Measurements from ENCODE around the gene ABCA6. TPM values are rescaled to one million over a fixed set of nuclear protein-coding genes. Genes with fewer than 3 reads are reported as not detected.

ABCA6 gene
- total and polyA plus RNA-seq, 10 of the 15 experiments (the other 5 are each of a cell fraction or from before 2014, with no cell fraction given), result 6.8 to 36.9 (median 12.6) TPM

- intact Hi-C loops (cut with micrococcal nuclease; ENCODE audit: unreplicated experiment), result no loop called here
- DNase-seq (ENCODE audit: low read depth, low spot score) (no peak), FAIRE-seq (no peak), ATAC-seq (no peak)
- no peaks in the 10 kb centered on the region for H3K27me3 ChIP-seq (replicated peaks in 1 of 2; ENCODE audit: control insufficient read depth in 2 of 2, insufficient read depth in 2 of 2, low read length in 1 of 2)
- H3K4me1 ChIP-seq (ENCODE audit: control insufficient read depth, insufficient read depth, low read length), result no peaks in the 10 kb centered on the region
- BruUV-seq (replicated peaks), result no TSS peak
- H2AFZ ChIP-seq (ENCODE audit: control insufficient read depth, low read depth, low read length), result no peak overlapping the region
- H3K36me3 ChIP-seq (ENCODE audit: control insufficient read depth in 2 of 2, insufficient read depth in 2 of 2, low read length in 1 of 2), result peaks cover 0 to 3% of the 10 kb centered on the region in 2 experiments; a peak in 1 of 4 replicates
- H3K79me2 ChIP-seq (ENCODE audit: control insufficient read depth, insufficient read depth, low read length), result no peaks in the 10 kb centered on the region
- WGBS (ENCODE audit: insufficient coverage, insufficient replicate concordance, low lambda C conversion rate, missing lambda C conversion rate), result 87% methylated on average over 9 of the region's 9 CpGs
- no peak overlapping the region for H3K4me2 ChIP-seq (ENCODE audit: control insufficient read depth, insufficient read depth)
- SMC1A ChIA-PET (ENCODE audit: uncharacterized antibody, unreplicated experiment), result interaction anchor here (0.6 to 6.1 kb wide), 5 partner anchors 7 to 1825 kb away, joined by 3 to 37 read pairs (median 6); no protein-coding TSS in a partner anchor
- TF ChIP-seq BMI1 (IDR thresholded peaks at IDR 0.05; ENCODE audit: borderline replicate concordance) (no peak), MEF2B (IDR thresholded peaks at IDR 0.05; ENCODE audit: partially characterized antibody, poor library complexity, severe bottlenecking) (no peak), SRF (IDR thresholded peaks at IDR 0.05; ENCODE audit: low read depth in 2 of 2, low read length in 2 of 2) (no peak), ZZZ3 (IDR thresholded peaks at IDR 0.05; ENCODE audit: control insufficient read depth, insufficient read length, low read depth) (no peak), WRNIP1 (IDR thresholded peaks at IDR 0.05; ENCODE audit: borderline replicate concordance, low read depth, low read length) (no peak), RBBP5 (conservative IDR thresholded peaks at IDR 0.05) (no peak), RUNX3 (IDR thresholded peaks at IDR 0.05; ENCODE audit: low read length) (no peak), MEF2A (IDR thresholded peaks at IDR 0.05; ENCODE audit: insufficient read depth, low read depth, low read length) (no peak), MTA2 (IDR thresholded peaks at IDR 0.05; ENCODE audit: low read depth) (no peak), YY1 (IDR thresholded peaks at IDR 0.05; ENCODE audit: low read depth, low read length) (no peak), TAF1 (IDR thresholded peaks at IDR 0.05; ENCODE audit: borderline replicate concordance, low read depth, low read length) (no peak), SIX5 (IDR thresholded peaks at IDR 0.05; ENCODE audit: low read depth, low read length, severe bottlenecking) (no peak), ZNF384 (IDR thresholded peaks at IDR 0.05; ENCODE audit: borderline replicate concordance, low read depth, low read length) (no peak), ASH2L (IDR thresholded peaks at IDR 0.05; ENCODE audit: borderline replicate concordance, low read depth) (no peak), SMC3 (IDR thresholded peaks at IDR 0.05; ENCODE audit: borderline replicate concordance, low read length) (no peak), CBX5 (IDR thresholded peaks at IDR 0.05; ENCODE audit: low read depth) (no peak), BCLAF1 (IDR thresholded peaks at IDR 0.05) (no peak), GABPA (IDR thresholded peaks at IDR 0.05; ENCODE audit: low read depth) (no peak)
- TF ChIP-seq, protein P1, sequence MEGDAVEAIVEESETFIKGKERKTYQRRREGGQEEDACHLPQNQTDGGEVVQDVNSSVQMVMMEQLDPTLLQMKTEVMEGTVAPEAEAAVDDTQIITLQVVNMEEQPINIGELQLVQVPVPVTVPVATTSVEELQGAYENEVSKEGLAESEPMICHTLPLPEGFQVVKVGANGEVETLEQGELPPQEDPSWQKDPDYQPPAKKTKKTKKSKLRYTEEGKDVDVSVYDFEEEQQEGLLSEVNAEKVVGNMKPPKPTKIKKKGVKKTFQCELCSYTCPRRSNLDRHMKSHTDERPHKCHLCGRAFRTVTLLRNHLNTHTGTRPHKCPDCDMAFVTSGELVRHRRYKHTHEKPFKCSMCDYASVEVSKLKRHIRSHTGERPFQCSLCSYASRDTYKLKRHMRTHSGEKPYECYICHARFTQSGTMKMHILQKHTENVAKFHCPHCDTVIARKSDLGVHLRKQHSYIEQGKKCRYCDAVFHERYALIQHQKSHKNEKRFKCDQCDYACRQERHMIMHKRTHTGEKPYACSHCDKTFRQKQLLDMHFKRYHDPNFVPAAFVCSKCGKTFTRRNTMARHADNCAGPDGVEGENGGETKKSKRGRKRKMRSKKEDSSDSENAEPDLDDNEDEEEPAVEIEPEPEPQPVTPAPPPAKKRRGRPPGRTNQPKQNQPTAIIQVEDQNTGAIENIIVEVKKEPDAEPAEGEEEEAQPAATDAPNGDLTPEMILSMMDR (IDR thresholded peaks at IDR 0.05 in 2 of 3, conservative IDR thresholded peaks at IDR 0.05 in 1 of 3; ENCODE audit: control insufficient read depth in 2 of 3, extremely low read depth in 1 of 3, insufficient read depth in 1 of 3, low read depth in 3 of 3, low read length in 3 of 3), result no peak
- H3K27ac ChIP-seq (ENCODE audit: control insufficient read depth, insufficient read depth), result no peak overlapping the region
- POLR2A ChIA-PET, result interaction anchor here (1.4 kb wide), 1 partner anchor 9 kb away, joined by 3 read pairs; no protein-coding TSS in a partner anchor
- H4K20me1 ChIP-seq (ENCODE audit: control insufficient read depth, insufficient read depth), result no peaks in the 10 kb centered on the region
- CTCF ChIA-PET, result interaction anchor here (0.7 to 2.6 kb wide), 6 partner anchors 8 to 32 kb away, joined by 3 to 7 read pairs (median 4); no protein-coding TSS in a partner anchor
- H3K4me3 ChIP-seq, result no peak overlapping the region
- in situ Hi-C loops (cut with MboI), result no loop called here
- no peak overlapping the region for H3K9ac ChIP-seq (ENCODE audit: control insufficient read depth, insufficient read depth, low read length)
- no peaks in the 10 kb centered on the region for H3K9me3 ChIP-seq (replicated peaks; ENCODE audit: control insufficient read depth, insufficient read depth, low read length)
- RAD21 ChIA-PET (ENCODE audit: unreplicated experiment), result interaction anchor here (0.6 kb wide), 1 partner anchor 141 kb away, joined by 3 read pairs; no protein-coding TSS in a partner anchor
Measured at GRCh38 chr17:69103557-69104233, 38.0 kb downstream of the ABCA6 start.
